Gastroesophageal sphincter (tissue), 4 donors: ENCODE data around the gene ZGPAT. TPM values are rescaled to one million over a fixed set of nuclear protein-coding genes. Genes with fewer than 3 reads are reported as not detected.

Source experiments
- ATAC-seq: fragments of 150-250 bp; one replicate; pipeline ENCODE4 v1.9.1; 2016; ENCODE audit warnings: mild to moderate bottlenecking, moderate library complexity
- H3K27ac ChIP-seq, 4 donors: fragments of 200-600 bp; sonication (generic) in 3 of 4; 1 replicate in 3 of 4; 2 replicates in 1 of 4; pipeline ENCODE4 v1.5.1; 2016 to 2019
- H3K27me3 ChIP-seq: fragments of 200-600 bp; sonication (generic); one replicate; pipeline ENCODE4 v1.5.1; 2019
- H3K36me3 ChIP-seq, 2 donors: fragments of 200-600 bp; sonication (generic); one replicate each; pipeline ENCODE4 v1.5.1; 2019; ENCODE audit warnings: control low read depth in 1 of 2
- H3K4me1 ChIP-seq, 3 donors: fragments of 200-600 bp; sonication (generic); 1 replicate in 2 of 3; 2 replicates in 1 of 3; pipeline ENCODE4 v1.5.1; 2016 to 2019; ENCODE audit warnings: control low read depth in 2 of 3
- H3K4me3 ChIP-seq, 2 donors: fragments of 200-600 bp; sonication (generic); one replicate each; pipeline ENCODE4 v1.5.1; 2019; ENCODE audit warnings: mild to moderate bottlenecking in 1 of 2, moderate library complexity in 1 of 2
- H3K9me3 ChIP-seq, 3 donors: fragments of 200-600 bp; sonication (generic); one replicate each; pipeline ENCODE4 v1.5.1; 2017 to 2019; ENCODE audit warnings: control low read depth in 2 of 3
- CTCF ChIP-seq, 4 experiments: fragments of 200-600 bp in 2 of 4; fragments of 450-650 bp in 2 of 4; sonication (generic) in 1 of 4; IDR thresholded peaks; one replicate each; pipeline ENCODE4 v1.5.1; 2017 to 2019; ENCODE audit warnings: antibody characterized with exemption in 4 of 4, mild to moderate bottlenecking in 2 of 4, moderate library complexity in 2 of 4
- EP300 ChIP-seq: sonication (generic); formaldehyde crosslinking; IDR thresholded peaks from one replicate; pipeline ENCODE4 v1.6.1; 2017; ENCODE audit warnings: antibody characterized with exemption, mild to moderate bottlenecking
- POLR2A ChIP-seq, 2 donors: fragments of 450-650 bp; IDR thresholded peaks; one replicate each; pipeline ENCODE4 v1.6.1; 2017; ENCODE audit warnings: antibody characterized with exemption in 2 of 2, mild to moderate bottlenecking in 2 of 2, moderate library complexity in 1 of 2
- POLR2AphosphoS5 ChIP-seq: sonication (generic); formaldehyde crosslinking; IDR thresholded peaks from one replicate; pipeline ENCODE4 v1.6.1; 2017; ENCODE audit warnings: antibody characterized with exemption
- WGBS, 2 donors: methylation state at CpG; one replicate each; pipeline ENCODE4 v1.1.5; 2018; ENCODE audit warnings: low coverage in 1 of 2; 5-methylcytosine and 5-hydroxymethylcytosine counted together
- total RNA-seq, 4 donors: library from RNA; depleted of rRNA; stranded (reverse); fragments of >200 nt; gene quantifications; one replicate each; pipeline ENCODE4 v1.1.0, GENCODE V29; 2016

The ZGPAT gene
- total RNA-seq, 4 donors from 2014 or later = 21.7 to 51.7 (median 32.9) TPM

- Histone ChIP-seq H3K36me3 (no peaks in the 10 kb centered on the region), H3K27me3 (no peaks in the 10 kb centered on the region), H3K4me3 (peak overlapping the region in 1 of 2 donors; percentile 20), H3K27ac (peak overlapping the region; percentile 14 to 86 (median 78)), H3K4me1 (peaks cover 0 to 69% (median 45%) of the 10 kb centered on the region in 3 donors), H3K9me3 (no peaks in the 10 kb centered on the region)
- ATAC-seq = no peak
- TF ChIP-seq POLR2A (IDR thresholded peaks at IDR 0.05) = no peak
- TF ChIP-seq POLR2AphosphoS5 = no peak
- TF ChIP-seq EP300 = no peak
- TF ChIP-seq CTCF (IDR thresholded peaks at IDR 0.05) = no peak
- WGBS, 2 donors = 100% methylated on average over 1 of the region's 24 CpGs; no CpG with 5 or more reads in 1 of the 2 donors
These were observed 21.7 kb upstream of the ZGPAT start for GRCh38 chr20:63686094-63686491.

DNA sequence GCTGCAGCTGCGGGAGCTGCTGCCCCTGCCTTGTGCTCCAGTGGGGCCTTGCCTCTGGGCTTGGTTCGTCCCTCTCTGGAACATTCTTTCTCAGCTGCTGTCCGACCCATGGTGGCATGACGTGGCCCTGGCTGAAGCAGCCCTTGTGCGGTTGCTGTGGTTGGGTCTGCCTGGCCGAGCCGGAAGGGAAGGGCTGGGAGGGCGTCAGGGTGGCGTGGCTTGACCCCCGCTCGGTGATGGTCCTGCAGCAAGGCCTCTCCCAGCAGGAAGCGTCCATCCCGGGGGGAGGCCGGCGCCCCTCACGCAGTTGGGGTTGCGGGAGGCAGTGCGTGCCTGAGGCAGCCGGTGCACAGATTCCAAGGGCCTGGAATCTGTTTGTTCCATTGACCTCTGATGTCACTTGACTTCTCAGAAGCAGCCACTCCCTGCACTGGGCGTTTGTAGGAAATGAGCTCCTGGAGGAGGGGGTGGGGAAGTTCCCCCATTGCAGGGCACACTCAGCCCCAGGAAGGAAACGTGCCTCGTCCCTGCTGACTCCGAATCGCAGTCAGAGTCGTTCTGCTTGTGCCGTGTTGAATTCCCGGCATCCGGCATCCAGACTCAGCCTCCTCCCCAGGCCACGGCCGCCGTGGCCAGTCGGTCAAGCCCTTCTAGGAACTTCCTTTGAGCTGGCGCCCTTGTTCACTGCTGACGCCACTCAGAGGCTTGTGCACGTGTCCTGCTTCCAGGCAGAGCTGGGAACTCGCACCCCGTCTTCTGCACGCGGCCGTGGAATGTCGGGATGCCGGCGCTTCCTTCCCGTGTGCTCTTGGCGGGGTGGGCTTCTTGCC, 21.1 kb upstream of the ZGPAT start:
- ATAC-seq = peak; percentile 73
- TF ChIP-seq POLR2A (IDR thresholded peaks at IDR 0.05) (no peak), EP300 (peak; percentile 7), CTCF (IDR thresholded peaks at IDR 0.05) (no peak), POLR2AphosphoS5 (peak; percentile 70)
- H3K36me3 ChIP-seq = peaks cover 0 to 2% of the 10 kb centered on the region in 2 donors
- H3K4me1 ChIP-seq = peaks cover 0 to 65% (median 42%) of the 10 kb centered on the region in 3 donors
- H3K4me3 ChIP-seq = peak overlapping the region in 1 of 2 donors; percentile 20
- no peaks in the 10 kb centered on the region for H3K9me3 ChIP-seq
- H3K27me3 ChIP-seq = no peaks in the 10 kb centered on the region
- H3K27ac ChIP-seq = peak overlapping the region; percentile 14 to 86 (median 78)
- WGBS, 2 donors = 0% methylated on average over 9 of the region's 45 CpGs; no CpG with 5 or more reads in 1 of the 2 donors

GRCh38 chr20:63687419-63688178, 20.2 kb upstream of the ZGPAT start:
- H3K9me3 ChIP-seq = no peaks in the 10 kb centered on the region
- H3K4me3 ChIP-seq = no peak overlapping the region
- H3K27ac ChIP-seq = peak overlapping the region in 3 of 4 donors; percentile 77 to 86 (median 78)
- no CpG with 5 or more reads among the region's 29 CpGs for whole genome bisulfite sequencing, 2 donors
- H3K36me3 ChIP-seq = peaks cover 0 to 6% of the 10 kb centered on the region in 2 donors
- H3K4me1 ChIP-seq = peaks cover 0 to 57% (median 36%) of the 10 kb centered on the region in 3 donors
- TF ChIP-seq EP300 (no peak), CTCF (IDR thresholded peaks at IDR 0.05) (no peak)
- ATAC-seq = no peak
- no peaks in the 10 kb centered on the region for H3K27me3 ChIP-seq

GRCh38 chr20:63688228-63689045, 19.4 kb upstream of the ZGPAT start:
- Histone ChIP-seq H3K27ac (peak overlapping the region in 3 of 4 donors; percentile 77 to 86 (median 78)), H3K4me3 (no peak overlapping the region), H3K36me3 (peaks cover 0 to 6% of the 10 kb centered on the region in 2 donors), H3K4me1 (peaks cover 0 to 48% (median 32%) of the 10 kb centered on the region in 3 donors), H3K27me3 (no peaks in the 10 kb centered on the region), H3K9me3 (no peaks in the 10 kb centered on the region)
- WGBS, 2 donors = 0 to 89% methylated on average over 1 to 5 of the region's 31 CpGs
- ATAC-seq = no peak
- TF ChIP-seq POLR2AphosphoS5 (no peak), CTCF (IDR thresholded peaks at IDR 0.05) (no peak)
